ENCODE results near the gene IL6. TPM values are rescaled to one million over a fixed set of nuclear protein-coding genes. Genes with fewer than 3 reads are reported as not detected.

The IL6 gene
- total and polyA plus RNA-seq, 2 of the 13 experiments (the other 11 are each of a cell fraction or from before 2014, with no cell fraction given), result not detected

DNA sequence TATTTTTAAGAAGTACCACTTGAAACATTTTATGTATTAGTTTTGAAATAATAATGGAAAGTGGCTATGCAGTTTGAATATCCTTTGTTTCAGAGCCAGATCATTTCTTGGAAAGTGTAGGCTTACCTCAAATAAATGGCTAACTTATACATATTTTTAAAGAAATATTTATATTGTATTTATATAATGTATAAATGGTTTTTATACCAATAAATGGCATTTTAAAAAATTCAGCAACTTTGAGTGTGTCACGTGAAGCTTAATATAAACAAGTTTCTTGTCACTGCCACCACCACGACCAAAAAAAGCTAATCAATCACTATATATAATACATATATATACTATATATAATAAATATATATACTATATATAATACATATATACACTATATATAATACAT is 4.8 kb downstream of the IL6 start:
- WGBS (ENCODE audit: low lambda C conversion rate), result 43% methylated on average over 2 of the region's 2 CpGs
- H3K9ac ChIP-seq (ENCODE audit: insufficient read depth, low read depth, low read length), result no peak overlapping the region
- H3K27ac ChIP-seq (ENCODE audit: extremely low read length, insufficient read depth, low read length), result no peak overlapping the region
- no peak for DNase-seq (ENCODE audit: low spot score)
- peaks cover 0 to 12% of the 10 kb centered on the region in 2 experiments; a peak in 2 of 5 replicates for H3K27me3 ChIP-seq (ENCODE audit: control insufficient read depth in 1 of 2, insufficient read depth in 2 of 2, low read length in 2 of 2)
- no TSS peak for BruUV-seq (replicated peaks)
- peaks cover 3% of the 10 kb centered on the region; the same call in 1 of the 2 replicates for H3K4me1 ChIP-seq (ENCODE audit: insufficient read depth, low read length)
- H3K4me2 ChIP-seq (ENCODE audit: low read depth, low read length), result no peak overlapping the region
- CTCF ChIA-PET (ENCODE audit: low intra/inter-chr PET ratio, low total read pairs), result no interaction called here
- no peak for ATAC-seq
- no peak overlapping the region for H3K4me3 ChIP-seq (replicated peaks in 1 of 3; ENCODE audit: insufficient read depth in 1 of 3, low read depth in 2 of 3, low read length in 3 of 3)
- intact Hi-C loops (cut with micrococcal nuclease; ENCODE audit: unreplicated experiment), result no loop called here
- H2AFZ ChIP-seq (ENCODE audit: low read length), result no peak overlapping the region
- H3K9me3 ChIP-seq (ENCODE audit: low read length), result no peaks in the 10 kb centered on the region
- no peaks in the 10 kb centered on the region for H3K79me2 ChIP-seq (ENCODE audit: insufficient read depth, low read length)
- POLR2A ChIA-PET, result no interaction called here
- in situ Hi-C loops (cut with HindIII; ENCODE audit: extremely low pct_ligation_motif_present, low pct_unique_long_range_greater_than_20kb), result no loop called here
- no peak for TF ChIP-seq ZFX (CRISPR knock-in tag; IDR thresholded peaks at IDR 0.05; ENCODE audit: low read depth)
- TF ChIP-seq ZNF607 (CRISPR knock-in tag; IDR thresholded peaks at IDR 0.05; ENCODE audit: borderline replicate concordance), result no peak
- FAIRE-seq, result no peak
- H4K20me1 ChIP-seq (ENCODE audit: insufficient read depth, low read length), result no peaks in the 10 kb centered on the region
- no peaks in the 10 kb centered on the region for H3K36me3 ChIP-seq (replicated peaks in 1 of 2; ENCODE audit: control insufficient read depth in 1 of 2, insufficient read depth in 2 of 2, low read length in 2 of 2)

DNA sequence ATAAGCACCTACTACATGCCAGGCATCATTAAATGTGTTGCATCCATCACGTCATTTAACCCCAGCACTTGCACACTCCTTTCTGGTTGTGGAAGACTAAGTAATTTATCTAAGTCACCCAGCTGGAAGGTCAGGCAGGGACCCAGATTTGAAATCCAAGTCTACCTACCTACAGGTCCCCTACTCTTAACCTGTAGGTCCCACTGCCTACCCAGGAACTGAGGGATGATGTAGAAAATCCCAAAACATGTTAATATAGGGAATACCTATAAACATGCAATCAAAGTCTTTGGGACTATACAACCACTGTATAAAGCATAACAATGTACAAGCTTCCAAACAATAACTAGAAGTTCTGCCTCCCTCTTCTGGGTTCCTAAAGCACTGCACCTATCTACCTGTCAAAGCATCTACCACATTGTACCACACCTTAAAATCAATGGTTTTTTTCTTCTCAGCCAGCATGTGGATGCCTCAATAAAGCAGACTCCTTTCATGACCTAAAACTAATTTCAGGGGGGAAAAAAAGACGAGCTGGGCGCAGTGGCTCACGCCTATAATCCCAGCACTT is 5.6 kb downstream of the IL6 start:
- WGBS (ENCODE audit: low lambda C conversion rate), result 32% methylated on average over 4 of the region's 4 CpGs
- FAIRE-seq (no peak), ATAC-seq (peak; percentile 61; the same call in 2 of the 3 replicates), DNase-seq (ENCODE audit: low spot score) (no peak)
- Histone ChIP-seq H3K36me3 (replicated peaks in 1 of 2; ENCODE audit: control insufficient read depth in 1 of 2, insufficient read depth in 2 of 2, low read length in 2 of 2) (no peaks in the 10 kb centered on the region), H3K27ac (ENCODE audit: extremely low read length, insufficient read depth, low read length) (no peak overlapping the region), H3K4me2 (ENCODE audit: low read depth, low read length) (no peak overlapping the region), H3K27me3 (ENCODE audit: control insufficient read depth in 1 of 2, insufficient read depth in 2 of 2, low read length in 2 of 2) (0 out of 5 replicates have a peak, but pooled peaks cover 0 to 5% of the 10 kb centered on the region in 2 experiments), H3K4me1 (ENCODE audit: insufficient read depth, low read length) (no peaks in the 10 kb centered on the region), H2AFZ (ENCODE audit: low read length) (no peak overlapping the region), H3K9ac (ENCODE audit: insufficient read depth, low read depth, low read length) (no peak overlapping the region), H3K79me2 (ENCODE audit: insufficient read depth, low read length) (no peaks in the 10 kb centered on the region), H3K4me3 (replicated peaks in 1 of 3; ENCODE audit: insufficient read depth in 1 of 3, low read depth in 2 of 3, low read length in 3 of 3) (no peak overlapping the region), H4K20me1 (ENCODE audit: insufficient read depth, low read length) (no peaks in the 10 kb centered on the region), H3K9me3 (ENCODE audit: low read length) (no peaks in the 10 kb centered on the region)
- in situ Hi-C loops (cut with HindIII; ENCODE audit: extremely low pct_ligation_motif_present, low pct_unique_long_range_greater_than_20kb) (no loop called here), intact Hi-C loops (cut with micrococcal nuclease; ENCODE audit: unreplicated experiment) (no loop called here)
- CTCF ChIA-PET (ENCODE audit: low intra/inter-chr PET ratio, low total read pairs), result no interaction called here
- no TSS peak for BruUV-seq (replicated peaks)
- POLR2A ChIA-PET, result no interaction called here
- TF ChIP-seq KDM3A (CRISPR knock-in tag; IDR thresholded peaks at IDR 0.05; ENCODE audit: low read depth), result no peak
- peak; percentile 33 for TF ChIP-seq STAG1 (CRISPR knock-in tag; IDR thresholded peaks at IDR 0.05)
- TF ChIP-seq SMC3 (IDR thresholded peaks at IDR 0.05; ENCODE audit: low read length), result peak; percentile 27; the same call in 1 of the 2 replicates
- peak; percentile 28; the same call in 1 of the 2 replicates for TF ChIP-seq CTCF (CRISPR knock-in tag; IDR thresholded peaks at IDR 0.05)

Measured in HepG2 (cell line).